HEK293T (cell line): ENCODE results near the gene MKRN2OS.

ENCODE experiments used
- ARNT ChIP-seq: fragments of 450-650 bp; IDR thresholded peaks from 2 replicates; pipeline ENCODE4 v1.6.1; 2017; ENCODE audit warnings: mild to moderate bottlenecking
- FOXK2 ChIP-seq: fragments of 450-650 bp; IDR thresholded peaks from 2 replicates; pipeline ENCODE4 v1.6.1; 2016; ENCODE audit warnings: mild to moderate bottlenecking
- FOXM1 ChIP-seq: fragments of 450-650 bp; IDR thresholded peaks from 2 replicates; pipeline ENCODE4 v1.6.1; 2017; ENCODE audit warnings: mild to moderate bottlenecking, borderline replicate concordance
- HDGF ChIP-seq: fragments of 450-650 bp; IDR thresholded peaks from 2 replicates; pipeline ENCODE4 v1.6.1; 2017; ENCODE audit warnings: antibody characterized with exemption, borderline replicate concordance
- SP1 ChIP-seq: fragments of 450-650 bp; IDR thresholded peaks from 2 replicates; pipeline ENCODE4 v1.6.1; 2017
- SUZ12 ChIP-seq: fragments of 450-650 bp; IDR thresholded peaks from 2 replicates; pipeline ENCODE4 v1.6.1; 2016; ENCODE audit warnings: mild to moderate bottlenecking
- TARDBP ChIP-seq: fragments of 450-650 bp; IDR thresholded peaks from 2 replicates; pipeline ENCODE4 v1.6.1; 2016

DNA sequence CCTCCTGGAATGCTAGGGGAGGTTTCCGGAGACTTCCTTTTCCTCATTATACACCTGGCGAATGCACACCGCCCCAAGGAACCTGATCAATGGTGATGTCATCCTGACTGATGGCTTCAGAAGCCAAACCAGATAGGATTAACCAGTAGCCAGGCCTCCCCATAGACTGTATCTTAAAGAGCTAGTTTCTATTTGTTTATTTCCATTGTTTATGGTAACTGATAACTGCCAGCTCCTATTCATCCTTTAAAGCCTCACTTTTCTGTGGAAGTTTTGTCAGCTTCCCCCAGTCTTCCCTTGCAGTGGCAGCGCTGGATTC, at the start of gene MKRN2OS:
- TF ChIP-seq SP1 (no peak), SUZ12 (no peak), HDGF (no peak), FOXK2 (no peak), TARDBP (no peak), FOXM1 (no peak), ARNT (no peak)
